ENCODE data around the gene DDX41.

DDX41 gene

DNA sequence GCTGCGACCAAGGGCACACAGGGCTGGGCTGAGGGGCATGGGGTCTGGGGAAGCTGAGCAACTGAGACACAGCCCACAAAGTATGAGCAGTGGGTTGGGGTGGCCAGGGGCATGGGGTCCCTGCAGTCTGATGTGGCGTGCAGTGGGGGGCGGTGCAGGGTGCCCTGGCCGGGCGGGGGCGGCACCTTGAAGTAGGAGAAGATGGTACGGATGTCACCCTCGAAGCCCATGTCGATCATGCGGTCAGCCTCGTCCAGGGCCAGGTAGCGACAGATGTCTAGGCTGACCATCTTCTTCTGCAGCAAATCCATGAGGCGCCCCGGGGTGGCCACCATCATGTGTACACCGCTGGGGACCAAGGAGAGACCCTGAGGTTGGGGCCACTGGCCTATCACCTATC is 3.3 kb downstream of the DDX41 start:
- no peak for DNase-seq (ENCODE audit: low read depth, low spot score)

DNA sequence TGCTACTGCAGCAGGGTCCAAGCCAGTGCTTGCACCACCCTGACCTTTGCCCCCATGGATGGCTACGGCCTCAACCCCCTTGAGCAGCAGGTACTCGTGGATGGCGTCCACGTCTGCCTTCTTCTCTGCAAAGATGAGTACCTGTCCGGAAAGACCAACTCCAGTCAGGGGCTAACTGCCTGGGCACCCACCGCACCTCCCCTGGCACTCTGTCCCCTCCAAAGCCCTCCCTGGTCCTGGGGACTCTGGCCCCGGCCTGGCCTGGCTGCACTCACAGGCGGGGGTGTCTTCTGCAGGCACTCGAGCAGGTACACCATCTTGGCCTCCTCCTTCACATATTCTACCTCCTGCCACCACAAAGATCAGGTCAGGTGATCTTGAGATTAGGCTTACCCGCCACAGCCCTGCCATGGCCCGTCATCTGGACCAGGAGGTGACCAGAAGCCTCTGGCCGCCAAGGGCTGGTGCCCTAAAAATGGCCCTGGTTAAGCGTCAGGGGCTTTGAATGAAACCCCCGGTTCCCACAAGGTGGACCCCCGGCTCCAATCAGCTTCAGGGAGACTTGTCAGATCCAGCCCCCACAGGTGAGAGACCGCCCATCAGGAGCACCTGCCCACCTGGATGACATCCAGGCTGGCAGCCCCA is 3.9 kb downstream of the DDX41 start:
- no peak for DNase-seq (ENCODE audit: low read depth, low spot score)

DNA sequence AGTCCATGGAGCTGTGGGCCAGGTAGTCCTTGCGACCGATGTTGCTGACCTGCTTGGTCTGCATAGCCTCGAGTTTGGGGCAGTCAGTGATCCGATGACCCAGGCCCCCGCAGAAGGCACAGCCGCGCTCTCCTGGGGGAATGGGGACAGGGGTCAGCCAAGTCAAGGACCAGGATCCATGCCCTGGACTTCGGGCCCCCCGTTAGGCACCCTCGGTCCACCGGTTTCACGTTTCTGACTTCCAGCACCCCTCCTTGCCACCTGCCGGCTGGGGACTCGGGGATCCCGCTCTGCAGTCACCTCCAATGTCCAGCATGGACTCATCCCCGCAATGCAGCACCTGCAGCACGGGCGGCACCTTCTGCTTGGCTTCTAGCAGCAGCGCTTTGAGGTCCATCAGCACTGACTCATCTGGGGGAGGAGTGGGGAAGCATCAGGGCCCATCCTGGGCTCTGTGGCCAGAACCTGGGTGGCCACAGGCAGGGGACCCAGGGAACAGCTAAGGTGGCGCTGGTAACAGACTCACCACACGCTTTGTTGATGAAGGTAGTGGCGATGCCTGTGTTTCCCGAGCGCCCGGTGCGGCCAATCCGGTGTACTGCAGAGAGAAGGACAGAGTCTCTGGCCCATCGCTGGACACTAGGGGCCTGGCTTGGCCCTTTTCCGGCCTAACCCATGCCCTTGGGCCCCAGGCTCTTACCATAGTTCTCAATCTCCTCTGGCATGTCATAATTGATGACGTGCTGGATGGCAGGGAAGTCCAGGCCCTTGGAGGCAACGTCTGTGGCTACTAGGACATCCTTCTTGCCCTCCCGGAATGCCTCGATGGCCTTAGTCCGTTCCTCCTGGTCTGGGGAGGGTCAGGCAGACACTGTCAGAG is 4.7 kb downstream of the DDX41 start:
- no peak for DNase-seq (ENCODE audit: low read depth, low spot score)

DNA sequence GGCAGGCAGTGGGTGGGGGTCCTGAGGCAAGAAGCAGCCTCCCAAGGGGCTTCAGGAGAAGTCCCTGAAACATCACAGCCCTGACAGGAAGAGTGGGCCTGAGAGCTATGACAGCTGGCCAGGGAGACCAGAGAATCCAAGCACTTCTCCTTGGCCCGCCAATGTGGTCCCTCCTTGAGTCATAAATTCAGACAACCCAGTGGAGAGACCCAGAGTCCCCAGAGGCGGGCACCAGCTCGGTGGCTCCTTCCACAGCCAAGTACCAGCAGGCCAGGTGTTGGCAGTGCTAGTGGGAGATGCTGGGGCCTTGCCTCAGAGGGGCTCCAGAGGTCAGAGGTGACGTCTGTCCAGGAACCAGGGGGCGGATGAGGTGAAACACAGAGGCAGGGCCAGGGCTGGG is 5.6 kb downstream of the DDX41 start:
- no peak for DNase-seq (ENCODE audit: low read depth, low spot score)

DNA sequence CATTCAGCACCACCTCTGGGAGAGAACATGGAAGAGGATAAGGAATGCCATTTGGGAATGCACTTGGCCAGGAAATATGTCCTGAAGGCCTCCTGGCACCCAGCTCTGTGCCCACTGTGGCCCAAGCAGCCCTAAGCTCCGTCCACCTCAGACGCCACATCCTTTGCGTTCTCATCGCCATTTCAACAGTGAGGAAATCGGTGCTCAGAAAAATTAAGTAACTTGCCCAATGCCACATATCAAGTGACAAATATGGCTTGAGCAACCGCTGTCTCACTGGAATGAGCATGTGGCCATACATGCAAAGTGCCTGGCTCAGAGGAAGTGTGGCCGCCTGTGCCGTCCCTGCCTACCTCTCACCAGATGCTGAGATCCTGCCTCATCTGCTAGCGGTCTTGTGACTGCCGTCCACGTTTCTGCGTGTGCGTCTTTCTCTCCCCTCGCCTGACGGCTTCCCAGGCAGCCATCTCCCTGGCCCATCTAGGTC is 6.2 kb downstream of the DDX41 start:
- no peak for DNase-seq (ENCODE audit: low read depth, low spot score)

DNA sequence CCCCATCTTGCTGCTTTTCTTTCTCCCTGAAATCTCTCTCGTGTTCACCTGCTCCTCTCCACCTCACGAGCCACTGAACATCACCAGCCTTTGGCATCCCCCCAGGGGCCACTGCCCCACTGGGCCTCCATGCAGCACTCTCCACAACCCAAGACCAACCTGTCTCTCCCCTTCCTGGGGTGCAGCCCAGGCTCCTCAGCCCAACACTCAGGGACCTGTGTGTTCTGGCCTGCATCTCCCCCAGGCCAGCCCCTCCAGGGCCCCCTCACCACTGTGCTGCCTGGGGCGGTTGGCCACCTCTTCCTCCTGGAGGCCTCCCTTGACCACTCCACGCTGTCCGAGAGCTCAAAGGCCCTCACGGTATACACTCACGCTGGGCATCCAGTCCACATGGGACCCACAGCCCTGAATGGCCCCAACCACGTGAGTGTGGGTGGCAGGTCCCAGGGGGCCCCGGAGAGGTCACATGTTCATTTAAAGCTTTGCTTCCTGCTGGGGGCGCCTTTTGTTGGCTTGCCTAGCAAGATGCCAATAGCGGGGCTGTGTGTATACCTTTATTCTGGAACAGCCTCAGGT is 6.7 kb downstream of the DDX41 start:
- no peak for DNase-seq (ENCODE audit: low read depth, low spot score)

DNA sequence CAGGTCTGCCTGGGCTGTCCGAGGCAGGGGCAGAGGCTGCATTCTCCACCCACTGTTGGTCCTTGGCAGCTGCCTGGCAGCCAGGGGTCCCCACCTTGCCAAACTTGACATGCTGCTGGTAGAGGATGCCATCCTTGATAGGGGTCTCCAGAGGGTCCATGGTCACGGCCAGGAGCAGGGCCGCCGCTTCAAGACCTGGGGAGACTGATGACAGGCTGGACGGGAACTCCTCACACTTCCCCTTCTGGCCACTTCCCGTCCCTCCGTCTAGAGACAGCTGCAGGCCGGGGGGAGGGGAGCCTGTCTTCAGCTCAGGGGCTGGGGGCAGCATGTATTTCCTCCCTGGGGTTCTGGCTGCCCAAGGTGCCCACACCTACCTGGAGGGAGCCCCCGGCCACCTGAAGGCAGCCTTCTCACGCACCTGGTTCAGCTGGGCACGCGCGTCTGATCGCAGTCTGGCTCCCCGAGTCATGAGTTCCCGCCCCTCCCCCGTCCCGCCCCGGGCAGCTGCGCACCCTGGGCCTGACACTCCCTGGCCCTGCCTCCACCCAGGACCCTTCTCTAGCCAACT is 7.3 kb downstream of the DDX41 start, which contains the start of gene DOK3:
Gene DOK3 (minus strand): TSS at position 446 of the 571 bp plus-strand sequence. CDS start 286 bp downstream, at position 160.
- no peak for DNase-seq (ENCODE audit: low read depth, low spot score)

DNA sequence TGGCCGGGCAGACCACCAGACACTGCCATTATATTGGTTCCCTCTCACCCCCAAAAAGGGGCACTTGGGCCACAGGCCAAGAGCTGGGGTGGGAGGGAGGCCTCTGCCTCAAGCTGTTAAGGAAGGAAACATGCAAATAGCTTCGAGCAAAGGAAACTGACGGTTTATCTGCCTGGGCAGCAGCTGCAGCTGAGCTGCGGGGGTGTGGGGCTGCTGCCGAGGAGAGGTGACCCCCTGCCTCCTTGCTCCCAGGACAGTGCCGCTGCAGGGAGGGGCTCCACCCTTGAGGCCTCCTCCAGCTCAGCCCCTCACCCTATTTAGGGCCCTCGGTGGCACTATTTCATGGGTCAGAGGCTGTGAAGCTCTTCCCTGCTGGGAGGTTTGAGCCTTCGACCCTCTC is 7.9 kb downstream of the DDX41 start:
- DNase-seq (ENCODE audit: low read depth, low spot score): no peak

DNA sequence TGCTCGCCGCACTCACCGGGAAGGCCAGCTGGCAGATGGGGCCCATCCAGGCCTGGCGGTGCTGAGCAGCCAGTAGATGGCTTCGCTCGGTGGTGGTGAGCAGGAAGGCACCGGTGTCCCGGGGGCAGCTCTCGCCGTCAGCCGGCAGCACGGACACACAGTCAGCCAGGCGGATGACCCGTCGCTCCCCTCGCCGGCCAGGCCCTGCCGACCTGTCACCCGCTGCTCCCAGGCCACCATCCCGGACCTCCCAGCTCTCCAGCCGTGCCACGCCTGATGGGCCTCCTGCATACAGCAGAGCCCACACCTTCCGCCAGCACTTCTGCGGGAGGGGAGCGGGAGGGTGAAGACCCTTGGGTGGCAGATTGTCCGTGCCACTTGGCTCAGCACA is 8.5 kb downstream of the DDX41 start:
- DNase-seq (ENCODE audit: low read depth, low spot score): no peak

DNA sequence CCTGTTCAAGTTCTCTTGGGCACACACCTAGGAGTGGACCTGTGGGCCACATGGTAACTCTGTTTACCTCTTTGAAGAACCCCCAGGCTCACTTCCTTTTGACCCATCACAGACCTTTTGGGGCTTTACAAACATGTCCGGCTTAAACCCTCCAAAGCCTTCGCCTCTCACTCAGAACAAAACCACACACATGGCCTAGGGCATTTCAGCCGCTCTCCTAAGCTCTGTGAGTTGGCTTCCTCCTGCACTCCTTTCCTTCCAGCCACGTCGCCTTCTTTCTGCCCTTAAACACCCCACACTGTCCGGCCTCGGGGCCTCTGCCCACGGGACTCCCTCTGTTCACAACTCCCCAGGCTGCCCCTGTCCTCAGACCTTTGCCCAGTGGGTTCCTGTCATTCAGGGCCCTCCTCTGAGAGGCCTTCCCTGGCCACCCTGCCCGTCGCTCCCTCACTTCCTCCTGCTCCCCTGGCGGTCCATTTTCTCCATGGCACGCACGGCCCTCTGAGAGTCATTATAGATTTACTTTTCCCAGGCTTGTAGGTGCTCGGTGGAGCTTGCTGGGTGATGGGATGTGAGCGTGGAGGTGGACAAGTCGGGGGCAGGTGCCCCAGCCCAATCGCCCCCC is 9.1 kb downstream of the DDX41 start:
- DNase-seq (ENCODE audit: low read depth, low spot score): no peak

DNA sequence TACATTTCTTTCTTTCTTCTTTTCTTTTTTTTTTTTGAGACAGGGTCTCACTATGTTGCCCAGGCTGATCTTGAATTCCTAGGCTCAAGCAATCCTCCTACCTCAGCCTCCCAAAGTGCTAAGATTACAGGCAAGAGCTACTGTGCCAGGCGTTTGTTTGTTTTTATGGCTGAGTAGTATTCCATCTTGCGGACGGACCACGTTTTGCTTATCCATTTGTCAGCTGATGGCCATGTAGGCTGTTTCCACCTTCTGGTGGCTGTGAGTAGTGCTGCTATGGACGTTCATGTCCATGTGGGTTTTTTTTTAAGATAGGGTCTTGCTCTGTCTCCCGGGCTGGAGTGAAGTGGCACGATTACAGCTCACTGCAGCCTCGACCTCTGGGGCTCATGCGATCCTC is 9.6 kb downstream of the DDX41 start:
- DNase-seq (ENCODE audit: low read depth, low spot score): no peak

DNA sequence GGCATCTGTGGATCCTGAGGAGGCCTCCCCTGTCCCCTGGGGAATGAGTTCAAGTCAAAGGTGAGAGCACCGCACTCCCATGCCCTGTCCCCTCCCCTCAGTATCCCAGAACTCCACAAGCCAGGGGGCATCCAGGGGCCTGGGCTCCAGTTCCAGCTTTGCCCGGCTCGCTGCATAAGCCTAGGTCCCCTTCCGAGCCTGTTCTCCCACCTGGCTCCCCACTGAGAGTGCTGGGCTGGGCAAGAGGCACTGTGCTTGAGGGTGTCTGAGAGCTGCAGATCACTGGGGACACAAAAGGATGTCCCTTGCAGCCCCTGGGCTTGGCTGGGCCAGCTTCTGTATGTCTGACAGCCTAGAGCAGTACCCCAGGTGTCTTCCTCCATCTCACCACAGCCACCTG is 11.7 kb downstream of the DDX41 start:
- no peak for DNase-seq (ENCODE audit: low read depth, low spot score)

DNA sequence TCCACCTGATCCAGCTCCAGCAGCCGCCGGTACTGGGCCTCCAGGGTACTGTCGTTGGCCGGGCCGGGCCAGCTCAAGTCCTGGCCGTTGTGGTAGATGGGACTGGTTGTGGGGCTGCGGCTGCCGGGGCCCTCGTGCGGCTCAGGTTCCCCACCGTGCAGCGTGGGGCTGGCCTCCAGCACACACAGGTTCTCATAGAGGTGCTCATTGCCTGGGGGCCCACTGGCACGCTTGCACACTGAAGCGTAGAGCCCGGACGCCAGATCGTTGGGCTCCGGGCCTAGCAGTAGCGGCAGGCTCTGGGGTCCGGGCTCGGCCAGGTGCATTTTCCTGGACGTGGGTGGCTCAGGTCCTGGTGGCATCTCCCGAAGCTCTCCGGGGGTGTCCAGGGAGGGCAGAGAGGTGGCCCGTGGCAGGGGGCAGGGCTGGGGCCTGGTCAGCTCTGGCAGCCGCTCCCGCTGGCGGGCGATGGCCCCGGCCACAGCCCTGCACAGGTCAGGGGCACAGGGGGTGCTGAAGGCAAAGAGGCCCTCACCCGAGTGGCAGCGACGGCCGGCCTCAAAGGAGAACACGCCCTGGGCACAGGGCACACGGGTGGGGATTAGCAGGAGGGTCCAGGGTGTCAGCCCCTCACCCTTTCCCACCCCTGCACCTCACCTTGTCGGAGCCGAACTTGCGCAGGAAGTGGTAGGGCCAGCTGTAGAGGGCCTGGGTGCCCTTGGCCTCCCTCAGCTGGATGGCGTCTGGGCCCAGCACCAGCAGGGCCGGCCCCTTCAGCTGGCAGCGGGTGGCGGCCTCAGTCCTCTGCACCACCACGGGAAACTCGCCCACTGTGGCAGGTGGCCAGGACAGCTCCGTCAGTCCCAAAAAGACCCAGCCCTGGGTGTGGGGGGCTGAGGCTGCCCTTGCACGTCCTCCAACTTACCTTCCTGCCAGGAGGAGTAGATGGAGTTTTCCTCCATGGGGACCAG is 12.4 kb downstream of the DDX41 start:
- DNase-seq (ENCODE audit: low read depth, low spot score): no peak

DNA sequence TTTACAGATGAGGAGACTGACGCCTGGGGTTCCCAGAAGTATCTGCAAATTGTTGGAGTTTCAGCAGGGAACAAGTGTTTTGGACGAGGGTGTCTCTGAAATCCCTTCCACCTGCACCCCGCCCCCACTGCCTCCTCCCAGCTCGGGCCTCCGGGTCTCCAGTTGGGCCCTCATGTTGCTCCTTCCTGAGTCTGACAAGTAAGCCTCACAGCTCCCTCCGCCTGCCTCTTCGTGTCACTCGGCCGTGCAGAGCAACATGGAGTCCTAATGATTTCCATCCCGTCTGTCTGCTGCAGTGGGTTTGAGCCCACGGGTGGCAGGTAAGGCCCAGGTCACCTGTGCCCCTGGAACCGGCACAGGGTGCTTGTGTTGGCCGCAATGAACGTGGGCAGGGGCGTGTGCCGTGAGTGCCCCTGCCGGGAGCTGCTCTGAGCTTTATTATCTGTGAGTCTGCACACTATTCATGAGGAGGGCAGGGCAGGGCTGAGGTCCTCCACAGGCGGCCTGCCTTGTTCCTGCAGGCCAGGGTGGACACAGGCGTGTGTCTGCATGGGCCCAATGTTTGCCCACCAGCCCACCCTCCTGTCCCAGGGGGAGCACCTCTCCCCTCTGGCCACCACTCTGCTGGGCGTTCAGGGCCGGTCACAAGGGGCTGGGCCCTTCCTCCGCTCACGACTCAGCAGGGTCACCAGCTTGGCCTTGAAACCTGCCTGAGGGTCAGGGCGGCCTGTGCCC is 13.2 kb downstream of the DDX41 start:
- DNase-seq (ENCODE audit: low read depth, low spot score): no peak

DNA sequence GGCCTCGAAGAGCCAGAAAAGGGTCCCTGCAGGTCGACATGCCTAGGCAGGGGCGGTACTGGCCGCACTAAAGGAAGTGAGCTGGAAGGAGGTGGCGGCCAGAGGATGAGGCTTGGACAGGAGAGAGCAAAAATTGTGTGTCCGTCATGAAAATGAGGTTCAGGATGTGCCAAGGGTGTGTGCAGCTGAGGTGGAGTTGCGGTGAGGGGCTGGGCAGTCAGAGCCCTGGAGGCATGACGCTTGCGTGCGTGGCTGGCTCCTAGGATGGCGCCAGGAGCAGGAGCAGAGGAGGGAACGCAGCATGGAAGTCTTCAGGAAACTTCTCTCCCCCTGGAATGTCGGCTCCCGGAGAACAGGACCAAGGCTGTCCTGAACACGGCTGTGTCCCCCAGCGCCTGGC is 13.9 kb downstream of the DDX41 start:
- no peak for DNase-seq (ENCODE audit: low read depth, low spot score)

DNA sequence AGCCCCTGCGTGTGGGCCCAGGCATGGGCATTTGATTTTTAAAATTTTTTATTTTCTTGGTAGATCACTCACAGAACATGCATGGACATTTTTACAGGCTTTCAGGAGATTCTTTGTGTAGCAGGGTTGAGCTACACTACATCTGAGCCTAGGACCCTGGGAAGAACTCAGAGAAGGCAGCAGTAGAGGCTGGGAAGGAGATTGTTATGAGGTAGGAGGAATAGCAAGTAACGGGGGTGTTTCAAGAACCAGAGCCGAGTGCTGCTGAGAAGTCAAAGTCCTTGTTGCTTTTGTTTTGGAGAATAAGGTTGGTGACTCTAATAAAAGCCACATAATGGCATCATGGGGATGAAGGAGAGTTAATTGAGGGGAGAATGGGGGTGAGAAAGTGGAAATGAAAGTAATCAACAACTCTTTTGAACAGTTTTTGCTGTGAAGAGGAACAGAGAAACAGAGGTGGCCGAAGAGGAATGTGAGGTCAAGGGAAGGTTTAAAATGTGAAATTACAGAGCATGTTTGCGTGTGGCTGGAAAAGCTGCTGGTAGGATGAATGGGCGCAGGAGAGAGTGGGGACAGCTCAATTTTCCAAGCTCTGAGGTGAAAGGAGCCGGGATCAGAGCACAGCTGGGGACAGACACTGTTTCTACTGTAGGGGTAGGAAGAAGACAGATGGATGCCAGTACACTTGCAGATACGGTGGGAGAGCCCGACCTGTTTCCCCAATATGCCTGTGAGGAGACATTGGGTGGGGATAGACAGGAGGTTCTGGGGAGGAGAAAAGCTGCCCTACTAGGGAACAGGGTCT is 14.7 kb downstream of the DDX41 start:
- DNase-seq (ENCODE audit: low read depth, low spot score): no peak

DNA sequence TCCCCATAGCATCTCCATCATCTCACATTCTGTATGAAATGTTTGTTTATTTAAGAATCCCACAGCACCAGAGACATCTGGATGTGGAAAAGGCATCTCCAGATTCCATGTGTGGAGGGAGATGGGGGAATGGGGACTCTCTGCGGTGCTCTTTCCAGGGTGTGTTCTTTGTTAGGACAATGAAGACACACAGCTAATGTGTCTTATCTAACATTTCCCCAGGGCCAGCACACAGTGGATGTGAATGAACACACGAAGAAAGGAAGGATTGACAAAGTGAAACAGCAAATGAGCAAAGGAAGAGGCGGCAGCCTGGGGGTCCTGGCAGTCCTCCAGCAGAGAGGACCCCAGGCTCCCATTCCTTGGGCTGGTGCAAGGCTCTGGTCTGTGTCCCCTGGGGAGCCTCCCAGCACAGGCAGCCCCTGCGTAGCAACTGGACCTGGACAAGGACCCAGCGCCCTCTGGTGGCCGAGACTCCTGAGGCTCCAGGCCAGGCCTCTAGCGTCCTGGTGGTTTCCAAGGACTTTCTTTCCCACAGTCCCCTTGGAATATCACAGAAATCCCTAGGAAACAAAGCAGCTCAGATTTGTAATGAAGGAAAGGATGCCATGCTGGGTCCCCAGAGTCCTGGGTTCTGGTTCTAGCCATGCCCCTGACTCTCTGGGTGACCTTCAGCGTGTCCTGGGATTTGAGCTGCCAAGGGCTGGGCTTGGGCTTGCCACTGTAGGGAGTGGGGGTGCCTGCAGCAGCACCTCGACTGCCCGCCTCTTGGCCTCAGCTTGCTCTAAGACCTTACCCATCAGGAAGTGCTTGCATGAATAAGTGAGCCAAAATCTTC is 15.9 kb downstream of the DDX41 start:
- DNase-seq (ENCODE audit: low read depth, low spot score): no peak

DNA sequence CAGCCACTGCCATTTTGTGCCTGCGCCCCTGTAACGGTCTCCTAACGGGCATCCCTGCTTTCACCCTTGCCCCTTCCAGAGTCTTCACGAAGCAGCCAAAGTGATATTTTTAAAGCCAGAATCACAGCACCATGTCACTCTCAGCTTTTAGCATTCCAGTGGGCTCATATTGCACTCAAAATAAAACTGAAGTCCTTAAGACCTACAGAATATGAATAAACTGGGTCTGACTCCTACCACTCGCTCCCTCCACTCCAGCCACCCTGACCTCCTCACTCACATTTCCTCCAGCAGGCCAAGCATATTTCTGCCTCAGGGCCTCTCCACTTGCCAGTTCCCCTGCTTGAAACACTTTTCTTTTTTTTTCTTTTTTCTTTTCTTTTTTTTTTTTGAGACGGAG is 16.9 kb downstream of the DDX41 start:
- no peak for DNase-seq (ENCODE audit: low read depth, low spot score)
